ENCODE measurements around the gene COBL.

GRCh38 chr7:51288896-51289622 is 27.6 kb downstream of the COBL start:
- TF ChIP-seq CTCF (conservative IDR thresholded peaks at IDR 0.05; ENCODE audit: low read length) (no peak), EZH2phosphoT487 (IDR thresholded peaks at IDR 0.05; ENCODE audit: borderline replicate concordance) (no peak)

Measured in Loucy (cell line).